ENCODE data around the gene KAT7.
A peak's percentile ranks its signal among the peaks of the same experiment; 100 is the strongest.
"Not testable (repeated sequence)": the region's sequence is repeated elsewhere in the genome, so short reads cannot be mapped to it uniquely, and the experiment has no call there.

KAT7 gene

GRCh38 chr17:49809056-49809455 lies 20.6 kb downstream of the KAT7 start:
- DNase-seq (ENCODE audit: low read depth in 3 of 3): no peak

- DNase-seq (ENCODE audit: low read depth in 3 of 3): no peak
These were observed 26.5 kb downstream of the KAT7 start for GRCh38 chr17:49814781-49815529.

GRCh38 chr17:49815761-49816281 lies 27.3 kb downstream of the KAT7 start:
- no peak for DNase-seq (ENCODE audit: low read depth in 3 of 3)

GRCh38 chr17:49817993-49818392 lies 29.5 kb downstream of the KAT7 start:
- peak in 1 of 3 experiments; percentile 16 for DNase-seq (ENCODE audit: low read depth in 3 of 3)

- DNase-seq (ENCODE audit: low read depth in 3 of 3): no peak
These were observed 30.7 kb downstream of the KAT7 start for GRCh38 chr17:49819138-49819537.

- DNase-seq (ENCODE audit: low read depth in 3 of 3): no peak
These were observed 31.2 kb downstream of the KAT7 start for GRCh38 chr17:49819651-49820050.

- no peak for DNase-seq (ENCODE audit: low read depth in 3 of 3)
These were observed 32.3 kb downstream of the KAT7 start for GRCh38 chr17:49820773-49821172.

GRCh38 chr17:49821466-49821865 lies 33.0 kb downstream of the KAT7 start:
- no peak for DNase-seq (ENCODE audit: low read depth in 3 of 3)

GRCh38 chr17:49821916-49822315 lies 33.4 kb downstream of the KAT7 start:
- DNase-seq (ENCODE audit: low read depth in 3 of 3): no peak

GRCh38 chr17:49822829-49823228 lies 34.3 kb downstream of the KAT7 start:
- DNase-seq (ENCODE audit: low read depth in 3 of 3): no peak

GRCh38 chr17:49823614-49824013 lies 35.1 kb downstream of the KAT7 start:
- DNase-seq (ENCODE audit: low read depth in 3 of 3): no peak

- no peak for DNase-seq (ENCODE audit: low read depth in 3 of 3)
These were observed 37.2 kb downstream of the KAT7 start for GRCh38 chr17:49825645-49826044.

GRCh38 chr17:49828325-49828724 lies 39.8 kb downstream of the KAT7 start:
- DNase-seq (ENCODE audit: low read depth in 3 of 3): not testable (repeated sequence)

- DNase-seq (ENCODE audit: low read depth in 3 of 3): no peak
These were observed 40.5 kb downstream of the KAT7 start for GRCh38 chr17:49829026-49829425.

GRCh38 chr17:49830605-49831004 lies 42.1 kb downstream of the KAT7 start:
- DNase-seq (ENCODE audit: low read depth in 3 of 3): no peak

- no peak for DNase-seq (ENCODE audit: low read depth in 3 of 3)
These were observed 44.5 kb downstream of the KAT7 start for GRCh38 chr17:49832840-49833599.

- no peak for DNase-seq (ENCODE audit: low read depth in 3 of 3)
These were observed 45.8 kb downstream of the KAT7 start for GRCh38 chr17:49834118-49834743.

- no peak for DNase-seq (ENCODE audit: low read depth in 3 of 3)
These were observed 47.0 kb downstream of the KAT7 start for GRCh38 chr17:49835472-49835871.

- no peak for DNase-seq (ENCODE audit: low read depth in 3 of 3)
These were observed 47.9 kb downstream of the KAT7 start for GRCh38 chr17:49836111-49837030.

GRCh38 chr17:49839455-49839854 lies 51.0 kb downstream of the KAT7 start:
- DNase-seq (ENCODE audit: low read depth in 3 of 3): no peak

GRCh38 chr17:49841548-49841947 lies 53.1 kb downstream of the KAT7 start:
- DNase-seq (ENCODE audit: low read depth in 3 of 3): no peak
